ENCODE data around the gene TMEM205. TPM values are rescaled to one million over a fixed set of nuclear protein-coding genes. Genes with fewer than 3 reads are reported as not detected.

The TMEM205 gene
- total RNA-seq, 5 donors from 2014 or later (not counting 1 experiment from before 2014, with no cell fraction given): 15.6 to 32.9 (median 27.0) TPM

- Histone ChIP-seq H3K36me3 (ENCODE audit: control insufficient read depth in 2 of 2, extremely low read depth in 1 of 2, insufficient read depth in 1 of 2, low read length in 1 of 2) (peaks cover 0 to 24% of the 10 kb centered on the region in 2 donors), H3K9me3 (no peaks in the 10 kb centered on the region), H3K27me3 (replicated peaks in 1 of 2; ENCODE audit: control insufficient read depth in 2 of 2, extremely low read depth in 1 of 2, insufficient read depth in 2 of 2, low read length in 1 of 2) (no peaks in the 10 kb centered on the region), H3K4me1 (ENCODE audit: control insufficient read depth in 1 of 2, extremely low read depth in 1 of 2, insufficient read depth in 2 of 2, low read length in 2 of 2) (peaks cover 11 to 38% of the 10 kb centered on the region in 2 experiments), H3K27ac (ENCODE audit: low read length) (peak overlapping the region; percentile 95), H3K4me3 (ENCODE audit: control insufficient read depth in 1 of 2, extremely low read depth in 1 of 2, low read length in 1 of 2) (peak overlapping the region; percentile 76 to 79)
- DNase-seq (no peak), ATAC-seq (replicated peaks in 1 of 4) (no peak)
- no peaks in the 10 kb centered on the region for H3K27me3 Mint-ChIP-seq
- H3K4me1 Mint-ChIP-seq: peaks cover 23 to 32% (median 26%) of the 10 kb centered on the region in 3 donors
- no peak overlapping the region for H3K4me3 Mint-ChIP-seq
- no peak overlapping the region for H3K27ac Mint-ChIP-seq
- H3K9me3 Mint-ChIP-seq: no peaks in the 10 kb centered on the region
- WGBS (ENCODE audit: insufficient coverage): 18% methylated on average over 6 of the region's 11 CpGs
- POLR2A ChIA-PET: interaction anchor here in 1 of 2 donors (1.1 to 1.9 kb wide), 2 partner anchors 28 to 61 kb away, joined by 4 to 5 read pairs; partner anchors contain the start of genes CCDC159, ODAD3, PRKCSH and TMEM205
- H3K36me3 Mint-ChIP-seq: peaks cover 21% of the 10 kb centered on the region
- CTCF ChIA-PET: interaction anchor here in 1 of 2 donors (0.5 to 2.9 kb wide), 4 partner anchors 9 to 61 kb away, joined by 4 to 24 read pairs (median 10); partner anchors contain the start of genes CCDC159, ODAD3, PRKCSH and TMEM205
These were observed 27.9 kb upstream of the TMEM205 start for GRCh38 chr19:11373885-11374432.

- peaks cover 27% of the 10 kb centered on the region for H3K36me3 Mint-ChIP-seq
- POLR2A ChIA-PET: no interaction called here
- Histone ChIP-seq H3K27me3 (replicated peaks in 1 of 2; ENCODE audit: control insufficient read depth in 2 of 2, extremely low read depth in 1 of 2, insufficient read depth in 2 of 2, low read length in 1 of 2) (no peaks in the 10 kb centered on the region), H3K4me3 (ENCODE audit: control insufficient read depth in 1 of 2, extremely low read depth in 1 of 2, low read length in 1 of 2) (no peak overlapping the region), H3K9me3 (no peaks in the 10 kb centered on the region), H3K36me3 (ENCODE audit: control insufficient read depth in 2 of 2, extremely low read depth in 1 of 2, insufficient read depth in 1 of 2, low read length in 1 of 2) (peaks cover 0 to 22% of the 10 kb centered on the region in 2 donors), H3K27ac (ENCODE audit: low read length) (no peak overlapping the region), H3K4me1 (ENCODE audit: control insufficient read depth in 1 of 2, extremely low read depth in 1 of 2, insufficient read depth in 2 of 2, low read length in 2 of 2) (peaks cover 11 to 36% of the 10 kb centered on the region in 2 experiments)
- H3K27ac Mint-ChIP-seq: peak overlapping the region in 1 of 2 donors; percentile 1
- CTCF ChIA-PET: interaction anchor here in 1 of 2 donors (2.9 kb wide), 1 partner anchor 62 kb away, joined by 24 read pairs; the partner anchor contains the start of genes ODAD3 and PRKCSH
- H3K4me1 Mint-ChIP-seq: peaks cover 21 to 27% (median 22%) of the 10 kb centered on the region in 3 donors
- WGBS (ENCODE audit: insufficient coverage): 71% methylated on average over 8 of the region's 10 CpGs
- H3K4me3 Mint-ChIP-seq: peak overlapping the region in 2 of 3 donors; percentile 1 to 52
- ATAC-seq (replicated peaks in 1 of 4) (no peak), DNase-seq (no peak)
- no peaks in the 10 kb centered on the region for H3K27me3 Mint-ChIP-seq
- H3K9me3 Mint-ChIP-seq: no peaks in the 10 kb centered on the region
These were observed 27.3 kb upstream of the TMEM205 start for GRCh38 chr19:11373166-11373884.

- Mint-ChIP-seq H3K4me1 (peaks cover 4 to 9% (median 4%) of the 10 kb centered on the region in 3 donors), H3K4me3 (no peak overlapping the region), H3K27ac (no peak overlapping the region), H3K36me3 (peaks cover 32% of the 10 kb centered on the region), H3K9me3 (no peaks in the 10 kb centered on the region), H3K27me3 (no peaks in the 10 kb centered on the region)
- Histone ChIP-seq H3K4me1 (ENCODE audit: control insufficient read depth in 1 of 2, extremely low read depth in 1 of 2, insufficient read depth in 2 of 2, low read length in 2 of 2) (peaks cover 5 to 18% of the 10 kb centered on the region in 2 experiments), H3K27me3 (replicated peaks in 1 of 2; ENCODE audit: control insufficient read depth in 2 of 2, extremely low read depth in 1 of 2, insufficient read depth in 2 of 2, low read length in 1 of 2) (no peaks in the 10 kb centered on the region), H3K36me3 (ENCODE audit: control insufficient read depth in 2 of 2, extremely low read depth in 1 of 2, insufficient read depth in 1 of 2, low read length in 1 of 2) (peaks cover 0 to 20% of the 10 kb centered on the region in 2 donors), H3K9me3 (no peaks in the 10 kb centered on the region), H3K4me3 (ENCODE audit: control insufficient read depth in 1 of 2, extremely low read depth in 1 of 2, low read length in 1 of 2) (no peak overlapping the region), H3K27ac (ENCODE audit: low read length) (no peak overlapping the region)
- no peak for DNase-seq
- CTCF ChIA-PET: no interaction called here
- WGBS (ENCODE audit: insufficient coverage): 100% methylated on average over 2 of the region's 2 CpGs
- ATAC-seq (replicated peaks in 1 of 4): no peak
- POLR2A ChIA-PET: no interaction called here
These were observed 24.7 kb upstream of the TMEM205 start for GRCh38 chr19:11370744-11371143.

- Histone ChIP-seq H3K9me3 (no peaks in the 10 kb centered on the region), H3K36me3 (ENCODE audit: control insufficient read depth in 2 of 2, extremely low read depth in 1 of 2, insufficient read depth in 1 of 2, low read length in 1 of 2) (peaks cover 0 to 20% of the 10 kb centered on the region in 2 donors), H3K4me1 (ENCODE audit: control insufficient read depth in 1 of 2, extremely low read depth in 1 of 2, insufficient read depth in 2 of 2, low read length in 2 of 2) (no peaks in the 10 kb centered on the region), H3K4me3 (ENCODE audit: control insufficient read depth in 1 of 2, extremely low read depth in 1 of 2, low read length in 1 of 2) (no peak overlapping the region), H3K27ac (ENCODE audit: low read length) (no peak overlapping the region), H3K27me3 (replicated peaks in 1 of 2; ENCODE audit: control insufficient read depth in 2 of 2, extremely low read depth in 1 of 2, insufficient read depth in 2 of 2, low read length in 1 of 2) (no peaks in the 10 kb centered on the region)
- H3K27me3 Mint-ChIP-seq: no peaks in the 10 kb centered on the region
- no peak overlapping the region for H3K4me3 Mint-ChIP-seq
- ChIA-PET POLR2A (no interaction called here), CTCF (interaction anchor here in 1 of 2 donors (1.9 kb wide), 1 partner anchor 14 kb away, joined by 12 read pairs; no protein-coding TSS in a partner anchor)
- no peaks in the 10 kb centered on the region for H3K9me3 Mint-ChIP-seq
- DNase-seq: no peak
- H3K4me1 Mint-ChIP-seq: no peaks in the 10 kb centered on the region
- no peak for ATAC-seq (replicated peaks in 1 of 4)
- no CpG with 5 or more reads among the region's 2 CpGs for WGBS (ENCODE audit: insufficient coverage)
- H3K36me3 Mint-ChIP-seq: peaks cover 38% of the 10 kb centered on the region
- no peak overlapping the region for H3K27ac Mint-ChIP-seq
These were observed 21.5 kb upstream of the TMEM205 start for GRCh38 chr19:11367528-11367927.

- Histone ChIP-seq H3K4me1 (ENCODE audit: control insufficient read depth in 1 of 2, extremely low read depth in 1 of 2, insufficient read depth in 2 of 2, low read length in 2 of 2) (no peaks in the 10 kb centered on the region), H3K4me3 (ENCODE audit: control insufficient read depth in 1 of 2, extremely low read depth in 1 of 2, low read length in 1 of 2) (no peak overlapping the region), H3K9me3 (no peaks in the 10 kb centered on the region), H3K27me3 (replicated peaks in 1 of 2; ENCODE audit: control insufficient read depth in 2 of 2, extremely low read depth in 1 of 2, insufficient read depth in 2 of 2, low read length in 1 of 2) (no peaks in the 10 kb centered on the region), H3K36me3 (ENCODE audit: control insufficient read depth in 2 of 2, extremely low read depth in 1 of 2, insufficient read depth in 1 of 2, low read length in 1 of 2) (peaks cover 0 to 17% of the 10 kb centered on the region in 2 donors), H3K27ac (ENCODE audit: low read length) (no peak overlapping the region)
- Mint-ChIP-seq H3K4me1 (no peaks in the 10 kb centered on the region), H3K27me3 (no peaks in the 10 kb centered on the region), H3K9me3 (no peaks in the 10 kb centered on the region), H3K36me3 (peaks cover 31% of the 10 kb centered on the region), H3K4me3 (no peak overlapping the region), H3K27ac (no peak overlapping the region)
- ChIA-PET CTCF (no interaction called here), POLR2A (no interaction called here)
- no peak for ATAC-seq (replicated peaks in 1 of 4)
- no peak for DNase-seq
- WGBS (ENCODE audit: insufficient coverage): 94% methylated on average over 4 of the region's 7 CpGs
These were observed 19.6 kb upstream of the TMEM205 start for GRCh38 chr19:11365557-11366117.

GRCh38 chr19:11364935-11365334 is 18.9 kb upstream of the TMEM205 start:
- Mint-ChIP-seq H3K27me3 (no peaks in the 10 kb centered on the region), H3K36me3 (peaks cover 29% of the 10 kb centered on the region), H3K9me3 (no peaks in the 10 kb centered on the region), H3K27ac (no peak overlapping the region), H3K4me1 (no peaks in the 10 kb centered on the region), H3K4me3 (no peak overlapping the region)
- H3K4me3 ChIP-seq (ENCODE audit: control insufficient read depth in 1 of 2, extremely low read depth in 1 of 2, low read length in 1 of 2): no peak overlapping the region
- no peak for DNase-seq
- no peak overlapping the region for H3K27ac ChIP-seq (ENCODE audit: low read length)
- ChIA-PET POLR2A (no interaction called here), CTCF (no interaction called here)
- H3K36me3 ChIP-seq (ENCODE audit: control insufficient read depth in 2 of 2, extremely low read depth in 1 of 2, insufficient read depth in 1 of 2, low read length in 1 of 2): peaks cover 0 to 17% of the 10 kb centered on the region in 2 donors
- H3K4me1 ChIP-seq (ENCODE audit: control insufficient read depth in 1 of 2, extremely low read depth in 1 of 2, insufficient read depth in 2 of 2, low read length in 2 of 2): no peaks in the 10 kb centered on the region
- no CpG with 5 or more reads among the region's 5 CpGs for WGBS (ENCODE audit: insufficient coverage)
- H3K27me3 ChIP-seq (replicated peaks in 1 of 2; ENCODE audit: control insufficient read depth in 2 of 2, extremely low read depth in 1 of 2, insufficient read depth in 2 of 2, low read length in 1 of 2): no peaks in the 10 kb centered on the region
- no peaks in the 10 kb centered on the region for H3K9me3 ChIP-seq
- no peak for ATAC-seq (replicated peaks in 1 of 4)
